Peyer's patch (tissue), 4 donors: ENCODE results near the gene CIZ1. TPM values are rescaled to one million over a fixed set of nuclear protein-coding genes. Genes with fewer than 3 reads are reported as not detected.

Experiments used
- DNase-seq, 3 donors: peaks; one replicate each; pipeline ENCODE4 v3.0.0-alpha.2; 2017 to 2019
- H3K27ac ChIP-seq, 4 donors: fragments of 200-600 bp; sonication (generic); one replicate each; pipeline ENCODE4 v1.5.1; 2016 to 2019
- H3K27me3 ChIP-seq, 2 donors: fragments of 200-600 bp; sonication (generic); one replicate each; pipeline ENCODE4 v1.5.1; 2019
- H3K36me3 ChIP-seq, 3 donors: fragments of 200-600 bp; sonication (generic); one replicate each; pipeline ENCODE4 v1.5.1; 2016 to 2019
- H3K4me1 ChIP-seq, 4 donors: fragments of 200-600 bp; sonication (generic); one replicate each; pipeline ENCODE4 v1.5.1; 2016 to 2019
- H3K4me3 ChIP-seq, 4 donors: fragments of 200-600 bp; sonication (generic); 1 replicate in 3 of 4; 2 replicates in 1 of 4; pipeline ENCODE4 v1.5.1; 2016 to 2019; ENCODE audit warnings: mild to moderate bottlenecking in 1 of 4
- H3K9me3 ChIP-seq, 4 donors: fragments of 200-600 bp; sonication (generic); one replicate each; pipeline ENCODE4 v1.5.1; 2016 to 2019; ENCODE audit warnings: mild to moderate bottlenecking in 1 of 4
- CTCF ChIP-seq, 6 experiments: fragments of 450-650 bp in 4 of 6; fragments of 200-600 bp in 2 of 6; sonication (generic) in 1 of 6; IDR thresholded peaks; one replicate each; pipeline ENCODE4 v1.5.1; 2017 to 2019; ENCODE audit warnings: antibody characterized with exemption in 6 of 6, mild to moderate bottlenecking in 3 of 6, moderate library complexity in 1 of 6
- POLR2A ChIP-seq, 2 donors: fragments of 450-650 bp; IDR thresholded peaks; one replicate each; pipeline ENCODE4 v1.5.1; 2017; ENCODE audit warnings: antibody characterized with exemption in 2 of 2, mild to moderate bottlenecking in 2 of 2, moderate library complexity in 2 of 2
- total RNA-seq, 4 donors: library from RNA; depleted of rRNA; stranded (reverse); fragments of >200 nt; gene quantifications; one replicate each; pipeline ENCODE4 v1.1.0, GENCODE V29; 2016

The CIZ1 gene
- total RNA-seq, 4 donors from 2014 or later, result 52.2 to 144 (median 95.3) TPM

GRCh38 chr9:128218518-128219389, 27.4 kb upstream of the CIZ1 start:
- TF ChIP-seq CTCF (IDR thresholded peaks at IDR 0.05) (peak in 3 of 6 experiments; percentile 7 to 18 (median 15)), POLR2A (IDR thresholded peaks at IDR 0.05) (peak in 1 of 2 donors; percentile 42)
- H3K36me3 ChIP-seq, result no peaks in the 10 kb centered on the region
- H3K27me3 ChIP-seq, result no peaks in the 10 kb centered on the region
- H3K4me1 ChIP-seq, result peaks cover 0 to 8% (median 0%) of the 10 kb centered on the region in 4 donors
- peak overlapping the region; percentile 20 to 55 (median 41) for H3K4me3 ChIP-seq
- peak overlapping the region in 3 of 4 donors; percentile 4 to 49 (median 25) for H3K27ac ChIP-seq
- no peaks in the 10 kb centered on the region for H3K9me3 ChIP-seq
- peak; percentile 90 to 98 (median 98) for DNase-seq

- no peak for DNase-seq
- Histone ChIP-seq H3K4me3 (peak overlapping the region; percentile 20 to 55 (median 41)), H3K36me3 (no peaks in the 10 kb centered on the region), H3K27ac (peak overlapping the region in 3 of 4 donors; percentile 4 to 49 (median 25)), H3K27me3 (no peaks in the 10 kb centered on the region), H3K9me3 (no peaks in the 10 kb centered on the region), H3K4me1 (peaks cover 0 to 8% (median 0%) of the 10 kb centered on the region in 4 donors)
- TF ChIP-seq POLR2A (IDR thresholded peaks at IDR 0.05), result no peak
- no peak for TF ChIP-seq CTCF (IDR thresholded peaks at IDR 0.05)
Measured at GRCh38 chr9:128218172-128218517, 26.8 kb upstream of the CIZ1 start.

GRCh38 chr9:128216781-128217553, 25.6 kb upstream of the CIZ1 start:
- Histone ChIP-seq H3K4me1 (peaks cover 0 to 13% (median 0%) of the 10 kb centered on the region in 4 donors), H3K4me3 (no peak overlapping the region), H3K36me3 (no peaks in the 10 kb centered on the region), H3K9me3 (no peaks in the 10 kb centered on the region), H3K27me3 (no peaks in the 10 kb centered on the region), H3K27ac (no peak overlapping the region)
- DNase-seq, result no peak
- no peak for TF ChIP-seq CTCF (IDR thresholded peaks at IDR 0.05)
- TF ChIP-seq POLR2A (IDR thresholded peaks at IDR 0.05), result no peak

GRCh38 chr9:128215491-128216409, 24.4 kb upstream of the CIZ1 start:
- TF ChIP-seq POLR2A (IDR thresholded peaks at IDR 0.05) (no peak), CTCF (IDR thresholded peaks at IDR 0.05) (no peak)
- H3K27ac ChIP-seq, result peak overlapping the region; percentile 22 to 53 (median 30)
- no peaks in the 10 kb centered on the region for H3K9me3 ChIP-seq
- H3K27me3 ChIP-seq, result no peaks in the 10 kb centered on the region
- peaks cover 0 to 15% (median 0%) of the 10 kb centered on the region in 4 donors for H3K4me1 ChIP-seq
- no peak overlapping the region for H3K4me3 ChIP-seq
- H3K36me3 ChIP-seq, result no peaks in the 10 kb centered on the region
- DNase-seq, result no peak
